Measurements from ENCODE around the gene C2orf72. TPM values are rescaled to one million over a fixed set of nuclear protein-coding genes. Genes with fewer than 3 reads are reported as not detected.

C2orf72 gene
- total and polyA plus RNA-seq, 10 of the 15 experiments (the other 5 are each of a cell fraction or from before 2014, with no cell fraction given): under 0.01 to 0.29 (median 0.10) TPM; not detected in 6

- ChIA-PET POLR2A (no interaction called here), RAD21 (ENCODE audit: unreplicated experiment) (no interaction called here), CTCF (interaction anchor here (1.3 to 1.9 kb wide), 3 partner anchors 10 to 35 kb away, joined by 7 to 12 read pairs (median 7); no protein-coding TSS in a partner anchor), SMC1A (ENCODE audit: uncharacterized antibody, unreplicated experiment) (interaction anchor here (1.0 to 1.4 kb wide), 2 partner anchors 16 to 237 kb away, joined by 3 to 6 read pairs; no protein-coding TSS in a partner anchor)
- Histone ChIP-seq H3K4me2 (ENCODE audit: control insufficient read depth, insufficient read depth) (no peak overlapping the region), H3K79me2 (ENCODE audit: control insufficient read depth, insufficient read depth, low read length) (no peaks in the 10 kb centered on the region), H3K27ac (ENCODE audit: control insufficient read depth, insufficient read depth) (no peak overlapping the region), H3K36me3 (ENCODE audit: control insufficient read depth in 2 of 2, insufficient read depth in 2 of 2, low read length in 1 of 2) (peaks cover 3 to 32% of the 10 kb centered on the region in 2 experiments; a peak in 3 of 4 replicates), H3K9ac (ENCODE audit: control insufficient read depth, insufficient read depth, low read length) (no peak overlapping the region), H3K27me3 (replicated peaks in 1 of 2; ENCODE audit: control insufficient read depth in 2 of 2, insufficient read depth in 2 of 2, low read length in 1 of 2) (no peaks in the 10 kb centered on the region), H3K9me3 (replicated peaks; ENCODE audit: control insufficient read depth, insufficient read depth, low read length) (no peaks in the 10 kb centered on the region), H3K4me1 (ENCODE audit: control insufficient read depth, insufficient read depth, low read length) (no peaks in the 10 kb centered on the region), H3K4me3 (no peak overlapping the region), H2AFZ (ENCODE audit: control insufficient read depth, low read depth, low read length) (no peak overlapping the region), H4K20me1 (ENCODE audit: control insufficient read depth, insufficient read depth) (no peaks in the 10 kb centered on the region)
- intact Hi-C loops (cut with micrococcal nuclease; ENCODE audit: unreplicated experiment): no loop called here
- TF ChIP-seq SMC3 (IDR thresholded peaks at IDR 0.05; ENCODE audit: borderline replicate concordance, low read length): no peak
- no peak for TF ChIP-seq PBX3 (IDR thresholded peaks at IDR 0.05; ENCODE audit: insufficient replicate concordance, low read depth, low read length)
- no peak for TF ChIP-seq DPF2 (IDR thresholded peaks at IDR 0.05)
- no peak for TF ChIP-seq YY1 (IDR thresholded peaks at IDR 0.05; ENCODE audit: low read depth, low read length)
- no peak for TF ChIP-seq PAX5 (IDR thresholded peaks at IDR 0.05; ENCODE audit: borderline replicate concordance, low read depth, low read length)
- DNase-seq (ENCODE audit: low read depth, low spot score) (no peak), FAIRE-seq (no peak), ATAC-seq (no peak)
- WGBS (ENCODE audit: insufficient coverage, insufficient replicate concordance, low lambda C conversion rate, missing lambda C conversion rate): 90% methylated on average over 5 of the region's 5 CpGs
- in situ Hi-C loops (cut with MboI): no loop called here
- BruUV-seq (replicated peaks): no TSS peak
These were observed 31.4 kb downstream of the C2orf72 start for GRCh38 chr2:231068525-231069222.

Data from GM12878 (cell line).